HG03571 (cell line): Measurements from ENCODE around the gene ARL8A.
A peak's percentile ranks its signal among the peaks of the same experiment; 100 is the strongest.
"Not testable (repeated sequence)": the region's sequence is repeated elsewhere in the genome, so short reads cannot be mapped to it uniquely, and the experiment has no call there.

Experiments
- ATAC-seq: cut with Tn5 transposase; IDR thresholded peaks from one replicate; pipeline ENCODE4 v1.9.1; 2021; ENCODE audit not compliant: unreplicated experiment

The ARL8A gene

DNA sequence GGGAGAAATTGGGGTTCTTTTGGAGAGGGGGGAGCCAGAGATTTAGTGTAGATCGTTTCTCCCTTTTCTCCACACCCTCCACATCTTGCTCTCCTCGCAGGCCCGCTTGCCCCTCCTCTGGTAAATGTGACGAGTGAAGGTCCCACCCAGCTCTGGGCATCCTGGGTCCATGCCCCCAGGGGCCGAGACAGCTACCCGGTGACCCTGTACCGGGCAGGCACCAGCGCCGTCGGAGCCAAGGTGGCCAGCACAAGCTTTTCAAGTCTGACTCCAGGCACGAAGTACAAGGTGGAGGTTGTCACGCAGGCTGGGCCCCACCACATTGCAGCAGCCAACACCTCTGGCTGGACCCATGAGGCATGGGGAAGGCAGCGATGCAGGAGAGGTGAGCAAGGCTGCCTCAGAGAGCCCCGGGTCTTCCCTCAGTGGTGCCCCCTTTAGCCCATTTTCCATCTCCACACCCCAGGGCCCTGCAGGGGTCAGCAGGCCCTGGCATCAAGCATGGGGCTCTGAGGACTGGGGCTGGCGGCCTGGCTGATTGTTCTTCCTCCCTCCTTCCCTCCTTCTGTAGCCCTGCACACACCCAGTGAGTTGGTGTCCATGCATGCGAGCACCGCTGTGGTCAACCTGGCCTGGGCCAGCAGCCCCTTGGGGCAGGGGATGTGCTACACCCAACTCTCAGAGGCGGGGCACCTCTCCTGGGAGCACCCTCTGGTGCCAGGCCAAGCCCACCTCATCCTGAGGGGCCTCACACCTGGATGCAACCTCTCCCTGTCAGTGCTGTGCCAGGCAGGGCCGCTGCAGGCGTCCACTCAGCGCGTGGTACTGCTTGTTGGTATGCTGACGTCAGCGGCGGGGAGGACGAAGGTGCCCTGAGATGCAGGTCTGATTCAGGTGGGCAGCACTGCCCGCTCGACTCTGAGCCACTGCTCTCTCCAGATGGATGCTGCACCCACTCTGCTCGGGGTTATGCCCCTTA lies 32.7 kb upstream of the ARL8A start:
- ATAC-seq, result no peak

DNA sequence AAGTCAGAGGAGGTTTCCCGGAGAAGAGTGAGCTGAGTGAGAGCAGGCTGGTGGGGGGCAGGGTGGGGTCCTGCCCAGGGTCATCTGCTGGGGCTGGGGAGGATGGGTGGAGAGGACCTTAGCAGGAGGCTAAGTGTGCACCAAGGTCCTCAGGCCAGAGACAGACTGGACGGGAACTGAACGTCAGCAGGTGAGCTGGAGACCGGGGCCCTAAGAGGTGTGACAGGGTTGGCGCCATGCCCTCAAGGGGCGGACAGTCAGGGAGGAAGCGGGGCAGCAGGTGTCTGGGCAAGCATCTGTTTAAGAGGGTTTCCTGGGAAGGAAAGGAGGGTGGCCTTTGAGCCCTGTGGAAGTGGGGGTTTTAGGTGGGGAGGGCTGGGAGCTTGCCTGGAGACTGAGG lies 29.5 kb upstream of the ARL8A start:
- no peak for ATAC-seq

DNA sequence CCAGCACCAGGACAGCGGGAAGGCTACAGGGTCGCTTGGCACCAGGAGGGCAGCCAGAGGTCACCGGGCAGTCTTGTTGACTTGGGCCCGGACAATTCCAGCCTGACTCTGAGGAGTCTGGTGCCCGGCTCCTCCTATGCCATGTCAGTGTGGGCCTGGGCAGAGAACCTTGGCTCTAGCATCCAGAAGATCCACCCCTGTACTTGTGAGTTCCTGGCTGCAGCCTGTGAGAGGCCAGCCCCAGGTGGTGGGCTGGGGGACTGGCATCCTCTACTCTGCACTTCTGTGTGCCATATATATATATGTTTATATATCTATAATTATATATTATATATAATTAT lies 27.4 kb upstream of the ARL8A start:
- ATAC-seq, result no peak

DNA sequence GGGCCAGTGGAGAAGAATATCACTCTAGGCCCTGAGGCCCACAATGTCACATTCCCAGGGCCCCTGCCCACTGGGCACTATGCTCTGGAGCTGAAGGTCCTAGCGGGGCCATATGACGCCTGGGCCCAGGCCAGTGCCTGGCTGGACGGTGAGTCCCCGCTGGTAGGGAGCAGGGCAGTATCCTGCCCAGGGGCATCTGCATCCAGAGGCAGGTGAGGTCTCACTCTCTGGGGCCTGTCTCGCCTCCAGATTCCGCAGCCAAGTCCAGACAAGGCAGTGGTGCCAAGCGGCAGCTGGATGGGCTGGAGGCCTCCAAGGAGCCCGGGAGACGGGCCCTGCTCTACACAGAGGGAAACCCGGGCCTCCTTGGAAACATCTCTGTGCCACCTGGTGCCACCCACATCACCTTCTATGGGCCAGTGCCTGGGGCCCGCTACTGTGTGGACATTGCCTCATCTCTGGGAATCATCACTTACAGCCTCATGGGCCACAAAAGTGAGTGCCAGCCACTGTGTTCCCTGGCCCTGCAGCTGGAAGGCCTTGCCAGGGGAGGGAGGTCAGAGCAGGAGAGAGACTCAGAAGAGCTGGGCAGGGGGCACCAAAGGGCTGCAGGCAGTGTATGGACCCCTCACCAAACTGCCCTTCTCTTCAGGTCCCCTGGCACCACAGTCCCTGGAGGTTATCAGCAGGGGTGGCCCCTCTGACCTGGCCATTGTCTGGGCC lies 26.9 kb upstream of the ARL8A start:
- ATAC-seq, result no peak

DNA sequence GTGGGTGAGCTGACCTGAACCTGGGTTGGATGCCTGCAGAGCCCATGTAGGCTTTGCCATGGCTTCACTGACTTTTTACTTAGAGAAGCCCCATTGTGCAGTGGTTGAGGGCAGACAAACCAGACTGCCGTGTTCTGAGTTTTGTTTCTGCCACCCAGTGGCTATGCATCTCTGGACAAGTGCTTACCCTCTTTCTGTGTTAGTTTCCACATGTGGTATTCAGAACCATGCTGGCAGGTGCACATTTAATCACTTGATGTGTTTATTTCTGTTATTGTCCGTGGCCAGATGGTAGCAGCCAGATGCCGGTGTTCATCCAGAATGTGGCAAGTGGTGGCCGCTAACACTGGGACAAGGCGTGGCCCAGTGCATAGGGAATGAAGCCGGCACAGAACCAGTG lies 26.2 kb upstream of the ARL8A start:
- no peak for ATAC-seq

DNA sequence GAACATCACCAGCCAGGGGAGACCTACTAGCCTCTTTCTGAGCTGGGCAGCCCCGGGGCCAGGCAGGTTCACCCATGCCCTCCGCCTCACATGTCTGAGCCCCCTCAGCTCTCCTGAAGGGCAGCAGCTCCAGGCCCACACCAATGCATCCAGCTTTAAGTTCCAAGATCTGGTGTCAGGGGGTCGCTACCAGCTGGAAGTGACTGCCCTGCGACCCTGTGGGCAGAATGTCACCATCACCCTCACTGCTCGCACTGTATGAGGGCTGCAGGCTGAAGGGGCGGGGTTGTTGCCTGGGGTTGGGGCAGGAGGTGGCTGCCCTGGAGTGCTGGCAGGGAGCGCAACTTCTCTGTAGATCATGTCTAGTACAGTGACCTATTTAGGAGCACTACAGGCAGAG lies 24.3 kb upstream of the ARL8A start:
- no peak for ATAC-seq

DNA sequence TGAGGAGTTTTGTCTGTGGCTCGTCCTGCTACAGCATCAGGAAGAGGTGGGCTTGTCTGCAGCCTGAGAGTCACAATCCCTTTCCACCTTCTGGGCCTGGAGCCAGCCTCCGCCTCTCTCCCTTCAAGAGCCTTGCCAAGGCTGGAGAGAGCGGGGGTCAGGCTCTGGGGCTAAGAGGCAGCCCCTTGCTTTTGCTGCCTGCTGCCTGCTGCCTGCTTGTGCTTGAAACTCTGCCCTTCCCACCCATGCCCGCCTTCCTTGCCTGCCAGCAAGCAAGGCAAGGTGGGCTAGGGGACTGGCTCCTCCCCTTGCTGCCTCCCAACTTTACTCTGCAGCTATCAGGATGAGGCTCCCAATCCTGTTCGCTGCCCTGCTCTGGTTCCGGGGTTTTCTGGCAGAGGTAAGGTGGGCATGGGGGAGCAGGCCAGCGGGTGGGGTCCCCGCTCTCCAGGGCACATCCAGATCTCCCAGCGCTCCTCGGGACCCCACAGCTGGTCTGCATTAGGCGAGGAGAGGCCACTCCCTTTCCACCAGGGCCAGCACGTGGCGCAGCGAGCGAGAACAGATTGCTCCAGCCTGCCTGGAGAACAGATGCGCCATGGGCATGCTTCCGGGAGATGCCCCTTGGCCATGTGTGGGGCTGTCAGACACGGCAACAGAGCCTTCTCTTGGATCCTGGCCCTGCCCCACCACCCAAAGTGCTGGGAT lies 23.3 kb upstream of the ARL8A start:
- ATAC-seq, result no peak

DNA sequence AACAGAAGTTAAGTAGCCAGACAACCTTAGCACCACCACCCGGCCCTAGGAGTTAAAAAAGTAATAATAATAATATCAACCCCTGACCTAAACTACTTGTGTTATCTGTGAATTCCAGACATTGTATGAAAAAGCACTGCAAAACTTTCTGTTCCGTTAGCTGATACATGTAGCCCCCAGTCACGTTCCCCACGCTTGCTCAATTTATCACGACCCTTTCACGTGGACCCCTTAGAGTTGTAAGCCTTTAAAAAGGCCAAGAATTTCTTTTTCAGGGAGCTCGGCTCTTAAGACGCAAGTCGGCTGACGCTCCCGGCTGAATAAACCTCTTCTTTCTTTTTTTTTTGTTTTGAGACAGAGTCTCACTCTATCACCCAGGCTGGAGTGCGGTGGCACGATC lies 22.5 kb upstream of the ARL8A start:
- ATAC-seq, result not testable (repeated sequence)

DNA sequence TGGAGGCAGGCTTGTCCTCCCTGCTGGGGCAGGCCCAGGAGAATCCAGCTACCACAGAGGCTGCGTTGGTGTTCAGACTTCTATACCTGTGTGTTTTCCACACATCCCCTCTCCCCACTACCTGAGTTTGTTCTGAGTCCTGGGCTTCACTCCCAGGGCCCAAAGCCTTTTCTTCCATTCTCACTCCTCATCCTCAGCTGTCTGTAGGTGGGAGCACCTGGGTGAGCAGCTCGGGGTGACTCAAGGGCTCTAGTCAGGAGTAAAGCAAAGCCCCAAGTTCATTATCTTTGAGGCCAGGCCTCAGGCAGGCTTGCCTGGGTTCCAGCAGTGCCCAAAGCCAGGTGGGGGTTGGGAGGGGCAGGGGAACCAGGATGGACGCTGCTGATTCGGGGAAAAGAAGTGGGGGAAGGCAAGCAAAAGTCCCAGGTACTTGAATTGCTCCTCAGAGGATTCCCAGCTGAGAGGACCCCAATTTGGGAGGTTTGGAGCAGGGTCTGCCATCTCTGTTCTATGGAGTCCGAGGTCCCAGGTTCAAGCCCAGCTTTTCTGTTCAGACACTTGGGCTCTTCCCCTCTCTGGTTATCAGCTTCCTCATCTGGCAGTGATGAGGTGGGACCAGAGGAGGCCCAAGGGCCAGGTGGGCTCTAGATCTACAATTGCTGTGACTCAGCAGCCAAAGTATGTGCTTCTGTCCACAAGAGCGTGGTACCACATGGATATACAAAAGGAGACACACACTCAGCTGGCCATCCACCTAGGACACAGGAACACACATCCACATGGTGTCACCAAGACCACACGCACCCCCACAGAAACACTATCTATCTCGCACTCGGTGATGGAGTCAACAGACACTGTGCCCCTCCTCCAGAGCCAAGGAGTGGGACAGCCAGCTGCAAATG lies 21.7 kb upstream of the ARL8A start:
- no peak for ATAC-seq

DNA sequence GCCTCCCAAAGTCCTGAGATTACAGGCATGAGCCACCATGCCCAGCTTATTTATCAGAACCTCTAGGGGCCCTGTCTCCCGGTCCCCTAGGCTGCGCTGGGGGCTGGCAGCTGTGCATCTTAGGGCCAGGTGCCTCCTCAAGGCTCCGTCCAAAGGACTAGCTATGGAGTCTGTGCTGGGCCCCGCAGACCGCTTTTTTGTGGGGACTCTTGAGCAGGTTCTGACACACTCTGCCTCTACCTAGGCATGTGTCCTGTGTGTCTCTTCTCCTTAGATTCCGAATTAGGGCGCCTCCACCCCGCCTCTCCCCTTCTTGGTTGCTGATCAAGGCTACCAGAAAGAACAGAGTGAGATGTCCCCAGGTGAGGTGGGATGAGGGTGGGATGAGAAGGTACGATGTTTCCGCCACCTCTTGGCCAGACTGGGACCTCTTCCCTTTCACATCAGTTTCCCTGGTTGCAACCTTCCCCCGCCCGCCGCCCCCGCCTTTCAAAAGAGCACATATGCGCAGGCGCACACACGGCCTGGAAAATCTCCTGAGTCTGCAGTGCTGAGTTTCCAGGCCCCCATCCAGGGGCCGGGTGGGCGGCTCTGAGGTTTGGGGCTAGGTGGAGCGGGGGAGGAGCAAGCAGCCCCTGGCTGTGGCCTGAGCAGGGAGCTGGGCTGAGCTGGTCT lies 20.9 kb upstream of the ARL8A start:
- no peak for ATAC-seq

DNA sequence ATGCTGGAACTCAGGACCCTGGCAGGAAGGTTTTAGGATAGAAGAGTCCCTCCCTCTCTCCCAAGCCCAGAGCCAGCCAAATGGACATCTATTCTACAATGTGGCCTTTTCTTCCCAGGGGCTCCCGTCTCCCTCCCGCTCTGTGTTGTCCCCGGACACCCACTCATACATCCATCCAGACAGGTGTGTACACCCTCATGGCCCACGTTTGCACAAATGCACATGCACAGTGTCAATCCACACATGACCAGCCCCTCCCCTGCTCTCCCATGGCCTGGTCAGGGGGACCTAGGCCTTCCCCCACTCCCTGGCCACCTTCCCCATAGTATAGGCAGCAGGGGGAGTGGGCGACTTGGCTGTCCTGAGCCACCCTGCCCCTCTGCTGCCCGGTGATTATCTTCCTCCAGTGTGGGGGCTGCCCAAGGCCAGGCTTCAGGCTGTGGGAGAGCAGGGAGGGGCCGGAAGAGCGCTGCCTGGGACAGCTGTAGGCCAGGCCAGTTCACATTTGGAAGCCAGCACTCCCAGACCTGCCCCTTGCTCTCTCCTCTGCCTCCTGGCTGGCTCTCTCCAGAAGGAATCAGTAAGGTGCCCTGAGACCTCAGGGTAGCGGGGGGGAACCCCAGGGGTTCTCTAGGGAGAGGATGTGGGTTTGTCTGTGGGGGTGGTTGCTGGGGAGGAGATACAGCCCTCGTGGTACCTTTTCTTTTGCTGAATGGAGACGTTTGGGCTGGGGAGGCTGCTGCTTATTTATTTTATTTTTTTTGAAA lies 19.9 kb upstream of the ARL8A start:
- ATAC-seq, result peak; percentile 52

DNA sequence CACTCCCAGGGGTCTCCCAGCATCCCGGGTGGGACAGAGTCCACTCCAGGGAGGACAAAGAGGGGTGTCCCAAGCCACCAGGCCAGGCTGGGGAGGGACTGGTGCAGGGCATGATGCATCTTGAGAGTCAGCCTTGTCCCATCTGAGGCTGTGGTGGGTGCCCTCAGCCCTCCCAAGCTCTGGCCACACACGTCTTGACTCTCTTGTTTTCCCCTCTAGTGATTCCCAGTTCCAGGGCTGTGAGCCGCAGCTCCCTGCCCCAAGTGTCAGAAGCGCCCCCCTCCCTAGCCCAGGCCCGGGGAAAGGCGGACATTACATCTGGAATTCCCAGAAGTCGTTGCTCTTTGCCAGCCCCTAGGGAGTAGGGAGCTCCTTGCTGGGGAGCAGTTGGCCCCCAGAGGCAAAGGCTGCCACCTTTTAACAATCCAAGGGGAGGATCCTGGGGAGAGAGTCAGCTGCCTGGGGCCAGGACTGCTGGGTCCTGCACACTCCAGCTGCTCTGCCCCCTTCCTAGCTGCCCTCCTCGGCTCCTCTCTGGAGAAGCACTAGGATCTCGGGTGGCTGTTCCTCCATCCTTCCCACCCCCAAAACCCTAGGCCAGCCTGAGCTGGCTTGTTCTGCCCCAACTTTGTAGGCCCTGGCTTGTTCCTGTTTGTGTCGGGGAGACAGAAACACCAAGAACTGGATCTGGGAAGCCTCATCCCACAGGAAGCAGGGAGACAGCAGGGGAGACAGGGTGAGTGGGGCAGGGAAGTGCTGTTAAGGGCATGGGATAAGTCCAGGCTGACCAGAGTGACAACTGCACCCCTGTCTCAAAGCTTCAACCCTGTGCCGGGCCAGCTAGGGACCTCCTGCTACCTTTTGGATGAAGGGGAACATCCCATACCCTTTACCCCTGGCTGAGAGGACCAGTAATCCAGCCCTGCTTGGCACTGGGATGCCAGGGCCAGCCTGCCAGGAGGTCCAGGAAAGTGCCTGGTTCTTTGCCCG lies 19.0 kb upstream of the ARL8A start:
- no peak for ATAC-seq

DNA sequence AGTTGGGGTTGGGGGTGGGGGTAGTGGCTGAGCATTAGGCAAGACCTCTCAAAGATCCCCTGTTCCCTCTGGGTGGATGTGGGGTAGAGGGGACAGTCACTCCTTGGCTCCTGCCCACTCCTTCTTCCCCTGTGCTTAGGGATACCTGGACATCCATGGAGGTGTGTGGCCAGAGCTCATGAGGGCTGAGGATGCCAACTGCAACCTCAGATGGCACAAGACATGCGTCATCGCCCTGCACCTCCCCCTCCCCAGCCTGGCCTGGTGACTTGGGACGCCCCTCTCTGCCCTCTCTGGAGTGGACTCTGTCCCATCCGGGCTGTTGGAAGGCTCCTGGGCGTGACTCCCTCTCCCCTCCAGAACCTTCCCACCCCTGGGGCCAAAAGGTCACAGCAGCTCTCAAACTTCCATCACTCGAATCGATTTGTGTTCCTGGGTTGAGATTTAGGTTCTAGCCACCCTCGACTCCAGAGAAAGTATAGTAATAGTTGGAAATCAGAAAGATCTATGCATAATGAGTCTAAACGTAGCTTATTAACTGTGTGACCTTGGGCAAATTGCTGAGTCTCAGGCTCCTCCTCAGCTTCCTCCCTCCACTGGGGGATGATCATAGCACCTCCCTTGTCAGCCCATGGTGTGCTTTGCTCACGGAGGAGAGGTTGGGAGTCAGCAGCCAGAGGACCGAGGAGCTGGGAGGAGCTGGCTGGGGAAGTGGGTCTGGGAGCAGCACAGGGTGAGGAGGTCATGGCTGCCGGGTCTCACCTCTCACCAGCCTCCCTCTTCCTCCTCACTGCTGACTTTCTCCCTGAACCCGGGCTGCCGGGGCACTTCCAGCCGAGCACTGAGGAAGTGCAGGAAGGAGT lies 18.1 kb upstream of the ARL8A start:
- no peak for ATAC-seq

DNA sequence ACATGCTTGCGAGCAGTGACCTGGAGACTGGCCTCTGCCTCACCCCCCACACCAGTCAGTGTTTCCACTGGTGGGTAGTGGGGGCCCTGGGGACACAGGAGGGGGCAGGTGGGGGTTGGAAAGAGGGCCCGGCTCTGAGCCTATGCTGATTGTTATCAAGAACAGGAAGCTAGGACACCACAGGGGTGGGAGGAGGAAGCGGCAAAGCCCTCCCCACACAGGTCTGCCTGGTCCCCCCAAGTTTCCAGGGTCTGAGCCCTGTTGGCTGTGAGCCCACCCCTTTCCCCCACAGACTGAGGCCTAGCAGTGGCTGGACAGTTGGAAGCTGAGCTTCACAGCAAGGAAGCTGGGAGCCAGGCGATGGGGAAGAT lies 17.5 kb upstream of the ARL8A start:
- no peak for ATAC-seq

DNA sequence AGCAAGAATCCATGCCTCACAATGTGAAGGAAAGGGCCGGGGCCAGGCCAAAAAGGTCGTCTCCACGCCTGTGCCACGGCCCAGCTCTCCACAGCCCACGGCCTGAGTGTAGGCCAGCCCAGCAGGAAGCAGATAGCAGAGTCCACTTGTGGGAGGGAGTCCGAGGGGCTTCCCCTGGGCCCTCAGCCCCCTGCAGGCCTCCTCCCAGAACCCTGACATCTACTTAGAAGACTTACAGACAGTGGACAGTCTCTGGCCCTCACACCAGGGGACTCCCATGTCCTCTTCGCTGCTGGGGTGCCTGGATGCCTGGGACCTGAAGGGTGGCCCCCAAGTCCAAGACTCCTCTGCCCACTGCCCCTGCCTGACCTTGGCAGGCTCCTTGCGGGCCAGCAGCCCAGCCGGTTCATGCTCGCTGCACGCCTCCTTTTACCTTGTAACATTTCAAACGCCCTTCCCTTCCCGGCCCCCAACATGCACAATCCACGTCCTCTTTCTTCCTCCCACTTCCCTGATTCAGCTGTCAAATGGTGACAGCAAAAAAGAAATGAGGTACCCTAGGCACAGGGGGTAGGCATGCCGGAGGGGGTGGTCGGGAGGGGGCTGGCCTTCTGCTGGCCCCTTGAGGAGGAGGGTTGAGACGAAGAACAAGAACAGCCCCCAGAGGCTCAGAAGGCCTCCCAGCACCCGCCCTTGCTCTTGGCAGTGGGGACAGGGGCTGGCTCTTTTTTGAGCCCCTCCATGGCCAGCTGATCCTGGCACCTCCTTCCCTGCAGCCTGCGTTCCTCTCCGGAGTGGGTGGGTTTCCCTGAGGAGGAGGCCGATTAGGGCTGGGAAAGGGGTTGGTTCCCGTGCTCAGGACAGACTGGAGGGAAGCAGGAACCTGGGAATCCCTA lies 16.9 kb upstream of the ARL8A start:
- ATAC-seq, result no peak

DNA sequence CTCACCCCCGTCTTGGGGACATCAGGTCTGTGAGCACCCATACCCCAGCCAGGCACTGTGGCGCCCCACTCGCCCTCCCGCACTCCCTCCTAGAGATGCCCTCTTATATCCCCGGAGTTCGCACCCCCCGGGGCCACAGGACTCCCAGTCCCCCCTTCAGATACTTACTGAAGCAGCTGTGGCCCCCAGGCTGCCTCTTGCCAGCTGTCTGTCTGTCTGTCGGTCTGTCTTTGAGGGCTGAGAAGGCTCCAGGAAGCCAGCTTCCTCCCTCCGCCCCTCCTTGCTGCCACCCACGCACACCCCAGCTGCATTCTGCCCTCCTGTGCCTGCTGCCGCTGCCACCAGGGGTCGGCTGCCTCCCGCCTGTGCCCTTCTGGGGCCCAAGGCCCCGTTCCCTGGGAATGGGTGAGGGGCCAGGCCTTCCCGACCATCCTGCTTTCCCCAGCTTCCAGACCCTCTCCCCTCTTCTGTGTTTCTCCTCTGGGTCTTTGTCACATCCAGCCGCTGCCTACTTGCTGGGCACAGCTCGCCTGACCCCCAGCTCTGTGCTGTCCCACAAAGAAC lies 15.9 kb upstream of the ARL8A start, which contains the start of gene PTPN7:
TSS of gene PTPN7 (minus strand) at position 226 of the 564 bp plus-strand sequence. CDS start 1,200 bp downstream, outside the sequence.
- peak; percentile 37 for ATAC-seq
